Endothelial cell of umbilical vein (primary cell): ENCODE results near the gene MOCS1. TPM values are rescaled to one million over a fixed set of nuclear protein-coding genes. Genes with fewer than 3 reads are reported as not detected.

Experiments used
- BruUV-seq: library from RNA; stranded (reverse); fragments of 400-500 nt; replicated peaks from 2 replicates; lab custom pipeline; 2021; lab: Mats Ljungman, UMichigan
- CTCF ChIA-PET: fragments of 300-600, 350-600 bp; sonication (Branson Sonifier 250); formaldehyde crosslinking; loops from one replicate; lab custom pipeline; 2021; ENCODE audit warnings: antibody characterized with exemption, inconsistent platforms; lab: Charles Lee
- POLR2A ChIA-PET: fragments of 300-600, 350-600 bp; sonication (Branson Sonifier 250); formaldehyde crosslinking; loops from one replicate; lab custom pipeline; 2021; ENCODE audit warnings: antibody characterized with exemption, inconsistent platforms; lab: Charles Lee
- DNase-seq: peaks from one replicate; pipeline ENCODE4 v3.0.0-alpha.2; 2011; ENCODE audit warnings: low read depth, low spot score
- FAIRE-seq: peaks from 2 replicates; lab custom pipeline; 2011; peaks lifted over from hg19 to GRCh38; lab: Jason Lieb, UNC
- H2AFZ ChIP-seq: 2 replicates; pipeline ENCODE4 v1.6.0; 2012; ENCODE audit warnings: low read depth, low read length, control low read depth, inconsistent platforms
- H3K27ac ChIP-seq: 2 replicates; pipeline ENCODE4 v1.5.1; 2011; ENCODE audit warnings: low read depth, mild to moderate bottlenecking, control low read depth, low read length, moderate library complexity; ENCODE audit not compliant: insufficient read depth
- H3K27me3 ChIP-seq, 2 experiments: 2 replicates each; pipeline versions ENCODE4 v1.6.0 to v1.6.1; 2011; ENCODE audit warnings: low read length in 2 of 2, mixed read lengths in 1 of 2; ENCODE audit not compliant: control insufficient read depth in 2 of 2, insufficient read depth in 2 of 2
- H3K36me3 ChIP-seq, 2 experiments: 2 replicates in 1 of 2; 3 replicates in 1 of 2; pipeline ENCODE4 v1.5.1; 2011; ENCODE audit warnings: low read length in 2 of 2, mild to moderate bottlenecking in 1 of 2, moderate library complexity in 1 of 2; ENCODE audit not compliant: control insufficient read depth in 2 of 2, insufficient read depth in 2 of 2; ENCODE audit errors: extremely low read depth in 1 of 2
- H3K4me1 ChIP-seq: 3 replicates; pipeline ENCODE4 v1.5.1; 2011; ENCODE audit warnings: mild to moderate bottlenecking, low read length; ENCODE audit not compliant: control insufficient read depth, insufficient read depth; ENCODE audit errors: extremely low read depth
- H3K4me2 ChIP-seq: 2 replicates; pipeline ENCODE4 v1.6.1; 2011; ENCODE audit warnings: low read length, control low read depth, mixed read lengths; ENCODE audit not compliant: insufficient read depth
- H3K4me3 ChIP-seq, 3 experiments: fragments of 200-600 bp in 1 of 3; sonication (generic), shearing (Covaris generic) in 1 of 3; replicated peaks in 1 of 3; 2 replicates each; pipeline ENCODE4 v1.5.1; 2011 to 2016; ENCODE audit warnings: control low read depth in 3 of 3, low read length in 3 of 3, mild to moderate bottlenecking in 2 of 3, inconsistent platforms in 1 of 3, low read depth in 1 of 3, moderate library complexity in 1 of 3; ENCODE audit not compliant: insufficient read depth in 1 of 3
- H3K79me2 ChIP-seq: 2 replicates; pipeline ENCODE4 v1.6.0; 2012; ENCODE audit warnings: low read length, inconsistent platforms; ENCODE audit not compliant: control insufficient read depth, insufficient read depth
- H3K9ac ChIP-seq: replicated peaks from 2 replicates; pipeline ENCODE3; 2011; ENCODE audit warnings: low read length, control low read depth; ENCODE audit not compliant: insufficient read depth; ENCODE audit errors: extremely low read depth
- H3K9me1 ChIP-seq: replicated peaks from 3 replicates; pipeline ENCODE4 v1.6.0; 2011; ENCODE audit warnings: mild to moderate bottlenecking, low read length; ENCODE audit not compliant: control insufficient read depth, insufficient read depth; ENCODE audit errors: extremely low read depth
- H3K9me3 ChIP-seq: replicated peaks from 2 replicates; pipeline ENCODE4 v1.5.1; 2012; ENCODE audit warnings: low read length, inconsistent platforms; ENCODE audit not compliant: control insufficient read depth, insufficient read depth
- H4K20me1 ChIP-seq: replicated peaks from 2 replicates; pipeline ENCODE3; 2011; ENCODE audit warnings: mild to moderate bottlenecking, low read length; ENCODE audit not compliant: control insufficient read depth, insufficient read depth; ENCODE audit errors: extremely low read depth
- EZH2 ChIP-seq: IDR thresholded peaks from 2 replicates; pipeline ENCODE4 v1.6.1; 2012; ENCODE audit warnings: borderline replicate concordance, low read depth, mild to moderate bottlenecking, moderate library complexity, low read length, inconsistent platforms; ENCODE audit not compliant: severe bottlenecking
- FOS ChIP-seq: IDR thresholded peaks from 2 replicates; pipeline ENCODE4 v1.6.1; 2011; ENCODE audit warnings: mild to moderate bottlenecking, low read length, moderate library complexity, borderline replicate concordance; ENCODE audit not compliant: insufficient read depth
- GATA2 ChIP-seq: IDR thresholded peaks from 2 replicates; pipeline ENCODE4 v1.7.0; 2011; ENCODE audit warnings: low read depth, mild to moderate bottlenecking, moderate library complexity, mixed read lengths, low read length; ENCODE audit not compliant: insufficient read length, insufficient read depth
- JUN ChIP-seq: IDR thresholded peaks from 2 replicates; pipeline ENCODE4 v1.6.1; 2011; ENCODE audit warnings: borderline replicate concordance, low read depth; ENCODE audit not compliant: insufficient read length, insufficient read depth
- MYC ChIP-seq: IDR thresholded peaks from one replicate; pipeline ENCODE4 v1.6.1; 2011; ENCODE audit warnings: mild to moderate bottlenecking, low read depth, low read length
- POLR2A ChIP-seq: IDR thresholded peaks from 2 replicates; pipeline ENCODE4 v1.6.1; 2012; ENCODE audit warnings: low read depth, mild to moderate bottlenecking, control low read depth, low read length
- POLR2AphosphoS5 ChIP-seq: IDR thresholded peaks from 2 replicates; pipeline ENCODE4 v1.6.1; 2012; ENCODE audit warnings: low read depth, mild to moderate bottlenecking, control low read depth, low read length, moderate library complexity; ENCODE audit not compliant: insufficient read depth
- dilution Hi-C: fragments of 300-500 bp; cut with MboI; formaldehyde crosslinking; loops from one replicate; pipeline ENCODE4 v1.15.0; 2019; ENCODE audit warnings: low sequenced_read_pairs; ENCODE audit not compliant: extremely low pct_ligation_motif_present
- intact Hi-C: fragments of 100-400 bp; cut with micrococcal nuclease; formaldehyde crosslinking; loops from one replicate; pipeline ENCODE4 v1.10.0; 2022
- polyA plus RNA-seq, 4 experiments: library from polyadenylated mRNA; depleted of rRNA in 3 of 4; stranded (reverse) in 3 of 4; unstranded in 1 of 4; fragments of >200 nt; gene quantifications; 2 replicates each; pipeline versions ENCODE4 v1.2.1 to v1.2.3, GENCODE V29; 2011 to 2012; ENCODE audit warnings: missing spikeins in 1 of 4
- total RNA-seq: library from RNA; stranded (reverse); gene quantifications from 2 replicates; pipeline ENCODE4 v1.2.3, GENCODE V29; 2021
- TF ChIP-seq, protein P1 (sequence below), 2 donors: IDR thresholded peaks; 1 replicate in 1 of 2; 2 replicates in 1 of 2; pipeline ENCODE4 v1.5.1; 2011; ENCODE audit warnings: low read length in 2 of 2, mild to moderate bottlenecking in 2 of 2, moderate library complexity in 2 of 2, control low read depth in 1 of 2, inconsistent platforms in 1 of 2, low read depth in 1 of 2; ENCODE audit not compliant: insufficient read depth in 1 of 2; ENCODE audit errors: extremely low read depth in 1 of 2
- TF ChIP-seq, protein P2 (sequence below): IDR thresholded peaks from 2 replicates; pipeline ENCODE4 v1.6.1; 2011; ENCODE audit not compliant: insufficient read depth, insufficient read length

The MOCS1 gene
- total and polyA plus RNA-seq, 2 donors (not counting 3 experiments of a cell fraction or from before 2014, with no cell fraction given), result 8.3 to 12.8 TPM

DNA sequence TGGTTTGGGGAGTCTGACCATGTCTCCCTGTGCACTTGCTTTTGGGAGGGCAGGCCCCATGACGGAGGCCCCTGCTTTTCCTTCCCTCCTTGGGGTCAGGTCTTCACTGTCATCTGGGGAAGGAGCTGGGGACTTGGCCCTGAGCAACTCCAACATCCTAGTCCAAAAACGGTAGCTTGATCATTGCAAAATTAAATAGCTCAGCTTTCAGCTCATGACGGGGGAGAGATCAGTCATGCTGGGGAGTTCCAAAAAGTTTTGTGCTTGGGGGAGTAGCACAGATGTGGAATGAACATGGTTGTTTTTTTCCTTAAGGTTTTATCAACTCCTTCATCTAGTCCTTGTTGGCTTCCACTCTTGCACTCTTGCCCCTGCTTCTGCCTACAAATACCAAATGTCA is 60.8 kb downstream of the MOCS1 start:
- no peak for TF ChIP-seq MYC
- no peak for TF ChIP-seq FOS
- no peak for TF ChIP-seq POLR2AphosphoS5
- TF ChIP-seq, protein P1, sequence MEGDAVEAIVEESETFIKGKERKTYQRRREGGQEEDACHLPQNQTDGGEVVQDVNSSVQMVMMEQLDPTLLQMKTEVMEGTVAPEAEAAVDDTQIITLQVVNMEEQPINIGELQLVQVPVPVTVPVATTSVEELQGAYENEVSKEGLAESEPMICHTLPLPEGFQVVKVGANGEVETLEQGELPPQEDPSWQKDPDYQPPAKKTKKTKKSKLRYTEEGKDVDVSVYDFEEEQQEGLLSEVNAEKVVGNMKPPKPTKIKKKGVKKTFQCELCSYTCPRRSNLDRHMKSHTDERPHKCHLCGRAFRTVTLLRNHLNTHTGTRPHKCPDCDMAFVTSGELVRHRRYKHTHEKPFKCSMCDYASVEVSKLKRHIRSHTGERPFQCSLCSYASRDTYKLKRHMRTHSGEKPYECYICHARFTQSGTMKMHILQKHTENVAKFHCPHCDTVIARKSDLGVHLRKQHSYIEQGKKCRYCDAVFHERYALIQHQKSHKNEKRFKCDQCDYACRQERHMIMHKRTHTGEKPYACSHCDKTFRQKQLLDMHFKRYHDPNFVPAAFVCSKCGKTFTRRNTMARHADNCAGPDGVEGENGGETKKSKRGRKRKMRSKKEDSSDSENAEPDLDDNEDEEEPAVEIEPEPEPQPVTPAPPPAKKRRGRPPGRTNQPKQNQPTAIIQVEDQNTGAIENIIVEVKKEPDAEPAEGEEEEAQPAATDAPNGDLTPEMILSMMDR (IDR thresholded peaks at IDR 0.05; ENCODE audit: extremely low read depth in 1 of 2, insufficient read depth in 1 of 2, low read depth in 1 of 2, low read length in 2 of 2), result no peak
- no peak for TF ChIP-seq EZH2
- no peak for TF ChIP-seq POLR2A
- TF ChIP-seq GATA2, result no peak
- TF ChIP-seq, protein P2, sequence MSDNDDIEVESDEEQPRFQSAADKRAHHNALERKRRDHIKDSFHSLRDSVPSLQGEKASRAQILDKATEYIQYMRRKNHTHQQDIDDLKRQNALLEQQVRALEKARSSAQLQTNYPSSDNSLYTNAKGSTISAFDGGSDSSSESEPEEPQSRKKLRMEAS, result no peak
- TF ChIP-seq JUN, result no peak
- CTCF ChIA-PET, result interaction anchor here (0.8 to 8.5 kb wide), 3 partner anchors 8 to 19 kb away, joined by 3 to 97 read pairs (median 10); no protein-coding TSS in a partner anchor
- no peaks in the 10 kb centered on the region for H4K20me1 ChIP-seq
- intact Hi-C loops (no loop called here), dilution Hi-C loops (no loop called here)
- H3K4me2 ChIP-seq, result no peak overlapping the region
- H3K9me1 ChIP-seq, result no peaks in the 10 kb centered on the region
- no peaks in the 10 kb centered on the region for H3K79me2 ChIP-seq
- no peaks in the 10 kb centered on the region for H3K9me3 ChIP-seq
- no peak overlapping the region for H3K4me3 ChIP-seq
- H2AFZ ChIP-seq, result no peak overlapping the region
- no peaks in the 10 kb centered on the region for H3K4me1 ChIP-seq
- DNase-seq, result no peak
- H3K27ac ChIP-seq, result no peak overlapping the region
- BruUV-seq, result no TSS peak
- peaks cover 0 to 7% of the 10 kb centered on the region in 2 experiments for H3K27me3 ChIP-seq
- no peak for FAIRE-seq
- POLR2A ChIA-PET, result no interaction called here
- no peak overlapping the region for H3K9ac ChIP-seq
- H3K36me3 ChIP-seq, result no peaks in the 10 kb centered on the region
